Spleen (tissue), 7 donors: ENCODE measurements around the gene MCOLN1.

Source experiments
- POLR2A ChIP-seq, 3 donors: fragments of 450-650 bp; IDR thresholded peaks; one replicate each; pipeline ENCODE4 v1.5.1; 2017; ENCODE audit warnings: antibody characterized with exemption in 3 of 3, mild to moderate bottlenecking in 1 of 3
- POLR2AphosphoS5 ChIP-seq, 3 donors: sonication (generic); formaldehyde crosslinking; IDR thresholded peaks; one replicate each; pipeline ENCODE4 v1.5.1; 2017; ENCODE audit warnings: antibody characterized with exemption in 3 of 3
- TF ChIP-seq, protein P1 (sequence below), 11 experiments: fragments of 200-600 bp in 7 of 11; fragments of 450-650 bp in 4 of 11; sonication (generic) in 4 of 11; IDR thresholded peaks in 8 of 11; conservative IDR thresholded peaks in 3 of 11; 1 replicate in 7 of 11; 2 replicates in 4 of 11; pipeline versions ENCODE4 v1.4.0 to v1.8.0; 2016 to 2021; ENCODE audit warnings: antibody characterized with exemption in 11 of 11, inconsistent platforms in 4 of 11, mild to moderate bottlenecking in 1 of 11
- donor health status: DM: no; HTN: no; CAD: no; lungs with moderate emphysema.
- donor health status: DM: no; HTN: no; CAD: no.
- donor health status: DM: no; HTN: no; CAD: no.

DNA sequence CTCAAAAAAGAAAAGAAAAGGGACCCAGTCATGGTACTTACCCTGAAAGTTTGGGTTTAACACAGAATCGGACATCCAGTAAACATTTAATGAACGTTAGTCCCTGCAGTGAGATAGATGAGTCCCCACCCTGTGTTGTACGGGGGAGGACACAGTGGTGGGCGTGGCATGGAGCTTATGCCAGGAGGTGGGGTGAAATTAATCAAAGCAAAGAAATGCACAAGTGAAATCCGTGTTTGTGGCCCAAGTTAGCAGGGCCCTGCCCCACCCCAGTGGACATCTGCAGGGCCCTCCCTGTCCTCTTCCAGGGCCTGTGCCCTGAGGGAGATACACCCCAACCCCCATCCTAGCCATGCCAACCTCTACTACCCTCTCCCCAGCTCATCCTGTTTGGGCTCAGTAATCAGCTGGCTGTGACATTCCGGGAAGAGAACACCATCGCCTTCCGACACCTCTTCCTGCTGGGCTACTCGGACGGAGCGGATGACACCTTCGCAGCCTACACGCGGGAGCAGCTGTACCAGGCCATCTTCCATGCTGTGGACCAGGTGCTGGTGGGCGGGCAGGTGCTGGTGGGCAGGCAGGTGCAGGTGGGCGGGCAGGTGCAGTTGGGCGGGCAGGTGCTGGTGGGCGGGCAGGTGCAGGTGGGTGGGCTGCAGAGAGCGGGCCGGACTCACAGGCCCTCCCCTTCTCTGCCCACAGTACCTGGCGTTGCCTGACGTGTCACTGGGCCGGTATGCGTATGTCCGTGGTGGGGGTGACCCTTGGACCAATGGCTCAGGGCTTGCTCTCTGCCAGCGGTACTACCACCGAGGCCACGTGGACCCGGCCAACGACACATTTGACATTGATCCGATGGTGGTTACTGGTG, 3.9 kb downstream of the MCOLN1 start:
- TF ChIP-seq POLR2A (IDR thresholded peaks at IDR 0.05) = no peak
- peak; percentile 29 to 67 (median 62) for TF ChIP-seq POLR2AphosphoS5 (IDR thresholded peaks at IDR 0.05)
- TF ChIP-seq, protein P1, sequence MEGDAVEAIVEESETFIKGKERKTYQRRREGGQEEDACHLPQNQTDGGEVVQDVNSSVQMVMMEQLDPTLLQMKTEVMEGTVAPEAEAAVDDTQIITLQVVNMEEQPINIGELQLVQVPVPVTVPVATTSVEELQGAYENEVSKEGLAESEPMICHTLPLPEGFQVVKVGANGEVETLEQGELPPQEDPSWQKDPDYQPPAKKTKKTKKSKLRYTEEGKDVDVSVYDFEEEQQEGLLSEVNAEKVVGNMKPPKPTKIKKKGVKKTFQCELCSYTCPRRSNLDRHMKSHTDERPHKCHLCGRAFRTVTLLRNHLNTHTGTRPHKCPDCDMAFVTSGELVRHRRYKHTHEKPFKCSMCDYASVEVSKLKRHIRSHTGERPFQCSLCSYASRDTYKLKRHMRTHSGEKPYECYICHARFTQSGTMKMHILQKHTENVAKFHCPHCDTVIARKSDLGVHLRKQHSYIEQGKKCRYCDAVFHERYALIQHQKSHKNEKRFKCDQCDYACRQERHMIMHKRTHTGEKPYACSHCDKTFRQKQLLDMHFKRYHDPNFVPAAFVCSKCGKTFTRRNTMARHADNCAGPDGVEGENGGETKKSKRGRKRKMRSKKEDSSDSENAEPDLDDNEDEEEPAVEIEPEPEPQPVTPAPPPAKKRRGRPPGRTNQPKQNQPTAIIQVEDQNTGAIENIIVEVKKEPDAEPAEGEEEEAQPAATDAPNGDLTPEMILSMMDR (IDR thresholded peaks at IDR 0.05 in 8 of 11, conservative IDR thresholded peaks at IDR 0.05 in 3 of 11) = no peak
